Activated naive CD8-positive, alpha-beta T cell treated with anti-CD3 and anti-CD28 coated beads, Interleukin-2, amount 50 U/mL, for 24 hours (primary cell): Measurements from ENCODE around the gene ECM1.

Experiments used
- ATAC-seq: fragments of 150-1000 bp; cut with Tn5 transposase; one replicate; pipeline ENCODE4 v1.10.0; 2021
- DNase-seq: peaks from one replicate; pipeline ENCODE4 v3.0.0; 2021
- H3K27ac Mint-ChIP-seq: one replicate; pipeline ENCODE4 v1.8.0; 2021; ENCODE audit warnings: mild to moderate bottlenecking, mixed read lengths
- H3K27me3 Mint-ChIP-seq: one replicate; pipeline ENCODE4 v1.8.0; 2021; ENCODE audit warnings: mixed read lengths
- H3K36me3 Mint-ChIP-seq: one replicate; pipeline ENCODE4 v1.8.0; 2021; ENCODE audit warnings: low read depth, mixed read lengths
- H3K4me1 Mint-ChIP-seq: one replicate; pipeline ENCODE4 v1.8.0; 2021; ENCODE audit warnings: mixed read lengths
- H3K4me3 Mint-ChIP-seq: one replicate; pipeline ENCODE4 v1.8.0; 2021; ENCODE audit warnings: mild to moderate bottlenecking, moderate library complexity, mixed read lengths
- H3K9me3 Mint-ChIP-seq: one replicate; pipeline ENCODE4 v1.8.0; 2021; ENCODE audit warnings: mixed read lengths

Gene ECM1

DNA sequence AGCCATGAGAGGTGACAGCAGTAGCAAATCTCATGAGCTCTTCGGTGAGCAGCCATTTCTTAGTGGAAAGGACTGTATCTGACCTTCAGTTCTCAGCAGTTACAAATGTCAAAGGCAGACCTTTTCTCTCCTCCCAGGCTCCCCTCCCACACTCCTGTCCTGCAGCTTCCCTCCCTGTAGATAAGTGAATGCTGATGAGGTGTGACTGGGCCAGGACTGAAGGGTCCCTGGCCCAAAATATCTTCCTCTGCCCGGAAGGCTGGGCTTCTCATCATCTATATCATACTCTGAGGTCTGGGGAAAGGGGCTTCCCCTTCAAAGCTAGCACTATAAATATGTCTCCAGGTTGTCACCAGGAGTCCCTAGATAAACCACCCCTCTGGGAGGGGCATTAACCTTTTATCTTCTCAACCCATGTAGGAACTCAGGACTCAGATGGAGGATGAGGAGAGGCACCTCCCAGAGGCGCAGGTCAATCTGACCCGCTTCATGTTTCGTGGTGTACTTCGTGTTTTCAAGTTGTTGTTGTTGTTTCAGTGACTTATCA lies 37.6 kb downstream of the ECM1 start:
- ATAC-seq = peak; percentile 35
- DNase-seq = no peak
- peaks cover 34% of the 10 kb centered on the region for H3K27me3 Mint-ChIP-seq
- H3K36me3 Mint-ChIP-seq = no peaks in the 10 kb centered on the region
- no peak overlapping the region for H3K4me3 Mint-ChIP-seq
- H3K27ac Mint-ChIP-seq = no peak overlapping the region
- H3K4me1 Mint-ChIP-seq = peaks cover 14% of the 10 kb centered on the region
- no peaks in the 10 kb centered on the region for H3K9me3 Mint-ChIP-seq

DNA sequence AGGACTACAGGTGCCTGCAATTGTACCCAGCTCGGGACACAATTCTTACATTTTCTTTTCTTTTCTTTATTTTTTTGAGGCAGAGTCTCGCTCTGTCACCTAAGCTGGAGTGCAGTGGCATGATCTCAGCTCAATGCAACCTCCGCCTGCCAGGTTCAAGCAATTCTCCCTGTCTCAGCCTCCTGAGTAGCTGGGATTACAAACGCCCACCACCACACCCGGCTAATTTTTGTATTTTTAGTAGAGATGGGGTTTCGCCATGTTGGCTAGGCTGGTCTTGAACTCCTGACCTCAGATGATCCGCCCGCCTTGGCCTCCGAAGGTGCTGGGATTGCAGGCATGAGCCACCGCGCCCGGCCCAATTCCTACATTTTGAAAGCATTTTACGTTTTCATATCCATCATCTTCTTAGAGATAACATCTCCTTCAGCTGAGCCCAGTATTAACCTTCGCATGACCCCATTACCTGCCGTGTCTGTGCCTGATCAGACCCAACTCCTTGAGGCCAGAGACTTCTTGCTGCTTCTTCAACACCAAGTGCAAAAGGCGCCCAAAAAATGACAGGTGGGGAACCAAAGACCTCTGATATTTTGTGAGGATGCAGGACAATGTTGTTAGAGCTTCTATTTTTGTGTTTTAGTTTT lies 38.5 kb downstream of the ECM1 start:
- Mint-ChIP-seq H3K36me3 (no peaks in the 10 kb centered on the region), H3K27ac (no peak overlapping the region), H3K9me3 (no peaks in the 10 kb centered on the region), H3K27me3 (peaks cover 41% of the 10 kb centered on the region), H3K4me1 (peaks cover 19% of the 10 kb centered on the region), H3K4me3 (no peak overlapping the region)
- no peak for ATAC-seq
- DNase-seq = no peak

DNA sequence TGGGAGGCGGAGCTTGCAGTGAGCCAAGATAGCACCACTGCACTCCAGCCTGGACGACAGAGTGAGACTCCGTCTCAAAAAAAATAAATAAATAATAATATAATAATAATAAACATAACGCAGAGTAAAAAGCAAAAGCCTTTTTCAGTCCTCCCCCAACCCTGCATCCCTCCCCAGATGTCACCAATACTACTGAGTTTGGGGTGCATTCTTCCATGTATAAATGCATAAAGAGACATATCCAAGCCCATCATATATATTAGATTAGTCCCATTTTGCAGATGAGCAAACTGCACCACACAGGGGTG lies 40.4 kb downstream of the ECM1 start:
- DNase-seq (no peak), ATAC-seq (no peak)
- Mint-ChIP-seq H3K27me3 (peaks cover 40% of the 10 kb centered on the region), H3K4me1 (peaks cover 31% of the 10 kb centered on the region), H3K9me3 (no peaks in the 10 kb centered on the region), H3K27ac (no peak overlapping the region), H3K4me3 (peak overlapping the region; percentile 75), H3K36me3 (no peaks in the 10 kb centered on the region)

DNA sequence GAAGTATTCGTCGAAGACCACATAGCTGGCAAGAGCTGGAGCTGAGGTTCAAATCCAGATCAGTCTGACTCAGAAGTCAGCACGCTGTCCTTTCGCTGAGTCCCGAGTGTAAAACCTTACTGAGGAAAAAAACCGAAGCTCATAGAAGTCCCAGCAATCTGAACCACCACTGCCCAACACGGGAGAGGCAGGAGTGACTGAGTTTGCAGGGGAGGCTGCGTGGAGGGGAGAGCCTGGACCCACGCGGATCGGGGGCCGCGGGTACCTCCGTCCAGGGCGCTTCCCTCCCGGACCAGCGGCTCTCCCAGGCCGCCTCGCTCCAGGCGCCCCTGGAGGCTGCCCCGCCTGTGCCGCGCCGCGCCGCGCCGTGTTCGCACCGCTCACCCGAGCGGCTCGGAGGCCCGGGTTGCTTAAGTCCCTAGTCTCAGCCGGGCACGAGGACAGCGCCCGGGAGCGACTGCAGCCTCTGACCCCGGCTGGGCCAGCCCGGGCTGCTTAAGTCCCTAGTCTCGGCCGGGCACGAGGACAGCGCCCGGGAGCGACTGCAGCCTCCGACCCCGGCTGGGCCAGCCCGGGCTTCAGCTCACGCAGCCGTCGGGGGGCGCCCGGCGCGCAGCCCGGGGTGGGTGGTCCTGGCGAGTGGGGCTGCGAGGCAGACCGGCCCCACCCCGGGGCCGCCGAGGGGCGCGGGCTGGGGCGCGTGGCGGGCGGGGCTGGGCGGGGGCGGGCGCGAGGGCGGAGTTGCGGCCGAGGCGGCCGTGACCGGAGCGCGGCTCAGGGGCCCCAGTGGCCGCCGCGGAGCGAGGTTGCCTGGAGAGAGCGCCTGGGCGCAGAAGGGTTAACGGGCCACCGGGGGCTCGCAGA lies 41.0 kb downstream of the ECM1 start, which contains the start of gene ADAMTSL4:
Gene ADAMTSL4, plus strand, starts transcription at position 777 of the 864 bp plus-strand sequence. CDS start 2,881 bp downstream, outside the sequence.
- DNase-seq (peak; percentile 53), ATAC-seq (peak; percentile 73)
- H3K36me3 Mint-ChIP-seq = no peaks in the 10 kb centered on the region
- H3K4me3 Mint-ChIP-seq = peak within 1 kb of the TSS; percentile 75
- H3K4me1 Mint-ChIP-seq = peaks cover 31% of the 10 kb centered on the region
- no peaks in the 10 kb centered on the region for H3K9me3 Mint-ChIP-seq
- H3K27me3 Mint-ChIP-seq = peaks cover 37% of the 10 kb centered on the region
- no peak within 1 kb of the TSS for H3K27ac Mint-ChIP-seq

- no peaks in the 10 kb centered on the region for H3K36me3 Mint-ChIP-seq
- H3K27ac Mint-ChIP-seq = no peak overlapping the region
- no peak for ATAC-seq
- DNase-seq = no peak
- peak overlapping the region; percentile 70 for H3K4me3 Mint-ChIP-seq
- peaks cover 31% of the 10 kb centered on the region for H3K4me1 Mint-ChIP-seq
- H3K27me3 Mint-ChIP-seq = peaks cover 37% of the 10 kb centered on the region
- no peaks in the 10 kb centered on the region for H3K9me3 Mint-ChIP-seq
Measured at GRCh38 chr1:150549496-150550221, 41.8 kb downstream of the ECM1 start.

- Mint-ChIP-seq H3K36me3 (no peaks in the 10 kb centered on the region), H3K9me3 (no peaks in the 10 kb centered on the region), H3K4me3 (peak overlapping the region; percentile 70)
Measured at GRCh38 chr1:150550222-150551050, 42.5 kb downstream of the ECM1 start.

DNA sequence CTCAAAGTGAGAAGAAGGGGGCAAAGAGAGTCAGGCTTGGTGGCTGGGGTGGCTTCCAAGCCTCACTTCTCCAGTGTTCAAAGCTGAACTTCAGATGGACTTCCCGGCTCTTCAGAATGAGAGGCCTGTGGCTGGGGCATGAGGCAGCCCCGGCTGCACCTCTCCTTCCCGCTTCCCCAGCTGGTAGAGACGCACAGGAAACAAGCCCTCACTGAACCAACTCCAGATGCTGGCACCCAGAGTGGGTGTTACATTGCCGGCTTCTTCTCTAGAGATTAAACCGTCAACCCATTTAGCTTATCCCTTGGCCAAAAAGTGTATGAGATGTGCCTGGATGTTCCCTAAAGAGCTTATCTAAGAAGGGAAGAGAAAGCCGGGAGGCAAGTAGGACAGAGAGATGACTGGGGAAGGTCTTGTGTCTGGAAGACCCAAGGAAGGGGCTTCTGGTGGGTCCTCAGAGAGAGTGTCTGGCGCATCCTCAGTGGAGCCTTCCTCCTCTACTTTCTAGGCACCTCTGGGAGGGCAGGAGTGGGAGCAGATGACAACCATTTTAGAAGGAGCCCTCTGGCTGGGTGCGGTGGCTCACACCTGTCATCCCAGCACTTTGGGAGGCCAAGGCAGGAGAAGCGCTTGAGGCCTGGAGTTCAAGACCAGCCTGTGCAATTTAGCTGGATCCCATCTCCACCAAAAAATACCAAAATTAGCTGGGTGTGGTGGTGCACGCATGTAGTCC lies 43.3 kb downstream of the ECM1 start:
- peaks cover 26% of the 10 kb centered on the region for H3K4me1 Mint-ChIP-seq
- ATAC-seq (no peak), DNase-seq (no peak)
- no peak overlapping the region for H3K27ac Mint-ChIP-seq
- H3K27me3 Mint-ChIP-seq = peaks cover 33% of the 10 kb centered on the region
- H3K36me3 Mint-ChIP-seq = no peaks in the 10 kb centered on the region
- H3K9me3 Mint-ChIP-seq = no peaks in the 10 kb centered on the region
- no peak overlapping the region for H3K4me3 Mint-ChIP-seq

More at GRCh38 chr1:150550222-150551050, 42.5 kb downstream of the ECM1 start:
- no peak for ATAC-seq
- Mint-ChIP-seq H3K4me1 (peaks cover 29% of the 10 kb centered on the region), H3K27ac (no peak overlapping the region), H3K27me3 (peaks cover 35% of the 10 kb centered on the region)
- DNase-seq = no peak

GRCh38 chr1:150551784-150552127 lies 43.8 kb downstream of the ECM1 start:
- Mint-ChIP-seq H3K27me3 (peaks cover 29% of the 10 kb centered on the region), H3K4me1 (peaks cover 26% of the 10 kb centered on the region), H3K4me3 (no peak overlapping the region), H3K27ac (no peak overlapping the region), H3K9me3 (no peaks in the 10 kb centered on the region), H3K36me3 (no peaks in the 10 kb centered on the region)
- DNase-seq (no peak), ATAC-seq (no peak)

GRCh38 chr1:150552128-150552910 lies 44.4 kb downstream of the ECM1 start:
- no peak overlapping the region for H3K4me3 Mint-ChIP-seq
- peaks cover 25% of the 10 kb centered on the region for H3K27me3 Mint-ChIP-seq
- ATAC-seq (peak; percentile 7), DNase-seq (no peak)
- no peaks in the 10 kb centered on the region for H3K36me3 Mint-ChIP-seq
- H3K27ac Mint-ChIP-seq = no peak overlapping the region
- peaks cover 26% of the 10 kb centered on the region for H3K4me1 Mint-ChIP-seq
- H3K9me3 Mint-ChIP-seq = no peaks in the 10 kb centered on the region

DNA sequence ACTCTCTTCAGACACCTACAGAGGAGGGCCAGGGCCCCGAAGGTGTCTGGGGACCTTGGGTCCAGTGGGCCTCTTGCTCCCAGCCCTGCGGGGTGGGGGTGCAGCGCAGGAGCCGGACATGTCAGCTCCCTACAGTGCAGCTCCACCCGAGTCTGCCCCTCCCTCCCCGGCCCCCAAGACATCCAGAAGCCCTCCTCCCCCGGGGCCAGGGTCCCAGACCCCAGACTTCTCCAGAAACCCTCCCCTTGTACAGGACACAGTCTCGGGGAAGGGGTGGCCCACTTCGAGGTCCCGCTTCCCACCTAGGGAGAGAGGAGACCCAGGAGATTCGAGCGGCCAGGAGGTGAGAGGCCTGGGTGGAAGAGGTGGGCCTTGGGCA lies 45.0 kb downstream of the ECM1 start:
- Mint-ChIP-seq H3K4me1 (peaks cover 26% of the 10 kb centered on the region), H3K27ac (no peak overlapping the region)
- no peak for ATAC-seq

GRCh38 chr1:150553392-150554085 lies 45.6 kb downstream of the ECM1 start:
- Mint-ChIP-seq H3K4me3 (no peak overlapping the region), H3K9me3 (no peaks in the 10 kb centered on the region), H3K27me3 (peaks cover 22% of the 10 kb centered on the region), H3K27ac (no peak overlapping the region), H3K36me3 (no peaks in the 10 kb centered on the region), H3K4me1 (peaks cover 24% of the 10 kb centered on the region)
- DNase-seq (no peak), ATAC-seq (no peak)

More for the DNA sequence above, 45.0 kb downstream of the ECM1 start:
- Mint-ChIP-seq H3K27me3 (peaks cover 25% of the 10 kb centered on the region), H3K4me3 (no peak overlapping the region), H3K36me3 (no peaks in the 10 kb centered on the region), H3K9me3 (no peaks in the 10 kb centered on the region)
- no peak for DNase-seq

DNA sequence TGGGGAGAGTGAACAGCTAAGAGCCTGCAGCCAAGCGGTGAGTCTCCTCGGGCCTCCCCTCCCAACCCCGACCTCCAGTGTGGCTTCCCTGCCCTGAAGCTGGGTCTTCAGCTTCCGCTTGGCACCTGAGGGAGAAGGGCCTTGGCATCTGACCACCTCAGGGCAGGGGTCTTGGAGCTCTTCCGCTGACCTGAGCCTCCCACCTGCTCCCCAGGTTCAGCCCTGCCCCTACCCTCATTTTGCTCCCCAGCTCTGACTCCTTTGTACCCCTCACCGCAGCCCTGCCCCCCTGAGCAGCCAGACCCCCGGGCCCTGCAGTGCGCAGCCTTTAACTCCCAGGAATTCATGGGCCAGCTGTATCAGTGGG lies 46.2 kb downstream of the ECM1 start:
- H3K27me3 Mint-ChIP-seq = peaks cover 21% of the 10 kb centered on the region
- ATAC-seq = no peak
- DNase-seq = no peak
- H3K4me3 Mint-ChIP-seq = no peak overlapping the region
- H3K4me1 Mint-ChIP-seq = peaks cover 23% of the 10 kb centered on the region
- no peak overlapping the region for H3K27ac Mint-ChIP-seq
- H3K9me3 Mint-ChIP-seq = no peaks in the 10 kb centered on the region
- no peaks in the 10 kb centered on the region for H3K36me3 Mint-ChIP-seq
